Measurements from ENCODE around the gene TOM1L2.

The TOM1L2 gene

DNA sequence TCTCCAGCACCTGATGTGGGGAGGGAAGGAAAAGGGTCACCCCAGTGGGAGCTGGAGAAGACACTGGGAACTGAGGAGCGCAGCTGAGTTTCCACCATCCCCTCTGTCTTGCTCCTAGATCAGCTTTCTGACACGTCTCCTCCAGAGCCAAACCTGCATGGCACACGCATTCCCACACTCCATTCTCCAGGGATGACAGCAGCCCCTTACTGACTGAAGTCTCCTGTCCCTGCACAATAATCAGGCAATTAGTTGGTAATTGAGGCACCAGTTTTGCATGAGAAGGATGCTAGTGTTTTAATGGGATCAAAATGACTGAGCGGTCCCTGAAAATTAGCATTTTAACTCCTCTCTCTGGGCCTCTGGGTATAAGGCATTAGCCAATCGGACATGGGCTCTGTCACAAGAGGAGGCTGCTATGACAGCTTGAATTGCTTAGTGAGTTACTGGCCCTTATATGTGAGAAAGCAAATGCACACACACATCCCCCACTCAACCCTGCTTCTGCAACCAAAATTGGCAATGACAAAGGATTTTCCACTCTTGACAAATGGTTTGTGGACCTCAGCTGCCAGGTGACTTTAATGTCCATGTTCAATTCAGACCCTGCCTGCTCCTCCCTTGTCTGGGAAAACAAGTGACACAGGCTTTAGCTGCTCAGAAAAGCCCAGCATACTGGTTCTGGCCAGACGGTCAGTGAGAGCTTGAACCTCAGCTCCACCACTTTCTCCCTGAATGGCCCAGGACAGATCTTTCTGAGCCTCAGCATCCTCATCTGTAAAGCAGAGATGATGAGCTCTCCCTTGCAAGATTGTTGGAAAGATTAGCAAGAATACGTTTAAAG lies 78.2 kb downstream of the TOM1L2 start:
- DNase-seq: no peak

DNA sequence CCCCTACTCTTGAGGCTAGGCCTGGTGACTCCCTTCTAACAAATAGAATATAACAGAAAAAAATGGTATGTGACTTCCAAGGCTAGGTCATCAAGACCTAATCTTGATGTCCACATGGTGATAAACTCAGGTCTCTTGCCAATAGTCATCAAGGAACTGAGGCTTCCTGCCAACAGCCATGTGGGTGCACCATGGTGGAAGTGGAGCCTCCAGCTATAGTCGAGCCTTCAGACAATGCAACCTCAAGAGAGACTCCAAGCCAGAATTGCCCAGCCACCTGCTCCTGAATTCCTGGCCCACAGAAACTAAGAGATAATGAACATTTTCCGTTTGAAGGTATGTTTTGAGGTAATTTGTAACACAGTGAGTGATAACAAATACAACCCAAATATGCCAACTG lies 79.5 kb downstream of the TOM1L2 start:
- DNase-seq: no peak

DNA sequence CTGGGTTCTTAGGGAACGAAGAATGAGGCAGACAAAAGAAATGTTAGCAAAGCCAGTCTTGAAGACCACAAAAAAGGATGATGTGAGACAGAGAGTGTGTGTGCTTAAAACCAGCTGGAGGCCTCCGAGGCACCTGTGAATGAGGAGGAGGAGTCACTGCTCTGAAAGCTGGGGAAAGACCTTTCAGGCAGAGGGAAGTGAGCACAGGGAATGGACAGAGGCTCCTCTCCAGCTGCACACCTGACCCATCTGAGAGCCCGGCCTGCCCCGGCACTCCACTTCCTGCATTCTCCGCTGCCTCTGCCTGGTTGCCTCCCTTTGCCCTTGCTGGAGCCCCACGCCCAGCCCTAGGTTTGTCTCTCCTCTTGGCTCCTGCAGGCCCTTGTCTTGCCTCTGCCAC lies 80.2 kb downstream of the TOM1L2 start:
- DNase-seq: no peak

DNA sequence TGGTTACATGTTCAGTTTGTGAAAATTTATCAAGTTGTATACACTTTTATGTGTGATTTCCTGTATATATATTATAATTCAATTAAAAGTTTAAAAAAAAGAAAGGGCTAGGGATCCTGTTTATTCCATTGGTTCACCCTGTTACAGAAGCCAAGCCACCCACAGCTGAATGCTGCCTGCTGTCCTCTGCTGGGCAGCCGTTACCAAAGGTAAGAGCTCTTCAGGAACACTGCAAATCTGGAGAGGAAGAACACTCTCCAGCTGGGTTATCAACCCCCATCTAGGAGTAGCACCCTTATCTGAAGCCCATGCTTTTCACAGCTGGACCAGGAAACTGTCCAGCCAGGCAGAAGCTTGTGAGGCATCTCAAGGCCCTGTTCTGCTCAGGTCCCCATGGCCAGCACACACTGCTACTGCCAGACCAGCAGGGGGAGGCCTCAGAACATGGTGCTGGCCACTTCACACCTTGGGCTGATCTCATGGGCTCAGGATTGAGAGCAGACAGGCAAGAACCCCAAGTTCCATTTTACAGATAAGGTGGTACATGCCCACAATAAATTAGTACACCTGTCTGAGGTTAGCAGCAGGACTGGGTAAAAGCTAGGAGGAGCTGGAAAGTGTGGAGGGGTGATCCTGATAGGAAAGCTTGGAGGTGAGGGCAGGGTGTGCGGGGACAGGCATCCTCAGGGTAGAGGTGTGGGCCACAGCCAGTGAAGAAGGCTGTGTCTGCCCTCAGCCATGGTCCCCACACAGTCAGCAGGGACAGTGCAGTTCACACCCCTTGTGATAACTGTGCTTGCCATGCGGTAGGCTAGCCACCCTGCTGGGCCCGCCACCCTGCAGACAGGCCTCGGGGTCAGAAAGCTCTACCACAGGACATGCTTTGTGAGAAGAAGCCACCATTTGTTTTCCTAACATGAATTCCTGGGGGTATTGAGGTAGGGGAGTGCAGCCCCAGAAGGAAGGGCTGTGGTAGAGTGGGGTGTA lies 81.1 kb downstream of the TOM1L2 start:
- peak; percentile 52 to 70 for DNase-seq

DNA sequence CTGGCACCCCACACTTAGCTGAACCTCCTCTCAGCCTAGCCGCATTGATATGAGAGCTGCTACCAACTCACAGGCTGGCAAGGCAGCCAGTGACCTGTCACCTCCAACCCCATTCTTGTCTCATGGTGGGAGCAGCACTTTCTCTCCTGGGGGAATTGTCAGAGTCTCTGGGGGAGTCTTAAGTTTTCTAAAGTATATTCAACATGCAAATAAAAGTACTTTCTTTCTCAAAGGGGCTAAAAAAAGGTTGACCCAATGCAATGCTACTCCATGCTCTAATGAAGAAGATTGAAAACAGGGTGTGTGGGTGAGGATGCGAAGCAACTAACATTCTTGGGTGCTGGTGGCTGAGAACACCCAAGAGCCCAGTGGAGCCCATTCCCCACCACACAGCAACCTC lies 82.3 kb downstream of the TOM1L2 start:
- no peak for DNase-seq

DNA sequence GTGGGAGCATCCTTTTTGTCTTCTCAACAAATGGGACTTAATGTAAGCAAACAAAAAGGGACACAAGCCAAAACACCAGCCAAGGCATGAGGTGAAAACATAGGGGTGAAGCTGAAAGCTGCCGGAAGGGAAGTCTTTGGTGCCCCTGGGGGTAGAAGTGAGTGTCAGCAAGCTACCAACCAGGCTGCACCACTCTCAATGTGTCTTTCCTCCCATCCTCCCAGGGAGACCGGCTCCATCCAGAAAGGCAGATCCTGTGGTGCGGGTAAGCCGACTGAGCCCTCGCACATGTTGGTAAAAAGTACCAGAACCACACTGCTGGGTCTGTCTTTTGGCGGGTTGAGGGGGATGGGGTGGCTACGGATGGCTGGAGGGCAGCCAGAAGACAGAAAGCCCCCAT lies 83.4 kb downstream of the TOM1L2 start:
- DNase-seq: no peak

DNA sequence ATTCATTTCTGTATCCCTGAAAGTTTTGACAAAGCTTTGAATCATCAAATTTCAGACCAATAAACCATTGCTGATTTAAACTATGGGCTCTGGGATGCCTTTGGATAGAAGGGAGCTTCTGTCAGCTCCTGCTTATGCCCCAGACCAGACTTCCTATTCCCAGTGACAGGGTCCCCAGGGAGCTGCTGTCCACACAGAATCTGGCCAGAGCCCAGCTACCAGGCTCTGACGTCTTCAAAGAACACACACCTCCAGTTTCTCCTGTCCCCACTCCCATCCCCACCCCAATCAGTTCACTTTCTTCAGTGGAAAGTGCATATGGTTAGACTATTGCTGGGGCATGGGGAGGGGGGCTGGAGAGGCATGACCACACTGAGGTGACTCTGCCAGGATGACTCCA lies 83.8 kb downstream of the TOM1L2 start:
- DNase-seq: no peak

DNA sequence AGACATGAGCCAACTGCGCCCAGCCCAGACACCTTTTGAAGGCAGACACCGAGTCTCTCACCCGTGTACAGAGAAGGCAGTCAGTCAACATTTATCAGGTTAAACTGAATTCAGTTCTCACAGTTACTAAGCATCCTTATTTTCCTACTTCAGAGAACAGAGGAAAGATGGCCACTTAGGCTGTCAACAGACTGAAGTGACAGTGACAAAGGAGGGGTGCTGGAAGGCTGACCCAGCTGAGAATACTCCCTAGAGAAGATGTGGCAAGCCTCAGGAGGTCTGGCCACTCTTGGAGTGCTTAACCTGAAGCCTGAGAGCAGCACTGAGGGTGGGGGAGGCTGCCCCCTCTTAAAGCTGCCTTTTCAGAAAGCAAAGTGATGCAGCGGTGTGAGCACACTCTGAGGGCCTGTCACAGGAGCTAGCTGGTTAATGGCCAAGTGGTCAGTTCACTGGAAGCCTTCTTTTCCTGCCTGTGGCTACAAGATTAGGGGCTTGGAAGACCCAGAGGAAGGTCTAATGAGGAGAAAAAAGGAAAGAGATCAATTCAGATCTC lies 84.4 kb downstream of the TOM1L2 start:
- DNase-seq: no peak

DNA sequence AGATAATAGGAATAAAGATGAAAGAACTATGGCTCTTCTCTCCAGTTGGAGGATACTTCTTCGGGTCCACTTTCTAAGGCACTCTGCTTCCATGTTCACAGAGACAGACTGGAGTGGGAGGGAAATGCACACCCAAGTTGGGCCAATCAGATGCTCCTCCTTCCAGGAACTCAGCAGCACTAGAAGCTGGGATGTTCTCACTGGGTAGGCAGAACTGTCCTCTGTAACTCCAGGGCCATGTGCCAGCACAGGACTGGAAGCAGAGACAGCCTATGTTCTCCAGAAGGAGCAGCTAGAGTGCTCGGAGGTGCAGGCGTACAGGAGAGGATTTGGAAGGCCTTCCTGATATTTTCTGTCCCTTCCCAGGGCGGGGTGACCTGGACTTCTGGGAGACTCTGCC lies 85.5 kb downstream of the TOM1L2 start:
- DNase-seq: peak in 1 of 2 donors; percentile 13

DNA sequence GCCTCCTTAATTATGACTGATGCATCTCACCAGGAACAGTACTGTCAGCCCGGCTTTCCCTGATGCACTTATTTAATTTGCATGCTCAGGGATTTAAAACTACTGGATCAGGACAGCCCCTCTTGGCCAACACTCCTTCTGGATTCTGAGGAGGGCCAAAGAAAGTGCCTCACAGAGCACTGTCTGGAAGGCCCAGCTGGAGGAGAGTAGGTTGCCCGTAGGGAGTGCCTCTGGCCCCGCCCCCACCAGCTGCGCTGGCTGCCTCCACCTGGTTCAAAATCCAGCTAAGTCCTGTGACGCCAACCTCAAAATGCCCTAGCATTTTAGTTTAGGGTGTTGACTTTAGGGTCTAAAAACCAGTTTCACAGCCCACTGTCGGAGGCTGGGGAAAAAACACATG lies 86.0 kb downstream of the TOM1L2 start:
- DNase-seq: no peak

DNA sequence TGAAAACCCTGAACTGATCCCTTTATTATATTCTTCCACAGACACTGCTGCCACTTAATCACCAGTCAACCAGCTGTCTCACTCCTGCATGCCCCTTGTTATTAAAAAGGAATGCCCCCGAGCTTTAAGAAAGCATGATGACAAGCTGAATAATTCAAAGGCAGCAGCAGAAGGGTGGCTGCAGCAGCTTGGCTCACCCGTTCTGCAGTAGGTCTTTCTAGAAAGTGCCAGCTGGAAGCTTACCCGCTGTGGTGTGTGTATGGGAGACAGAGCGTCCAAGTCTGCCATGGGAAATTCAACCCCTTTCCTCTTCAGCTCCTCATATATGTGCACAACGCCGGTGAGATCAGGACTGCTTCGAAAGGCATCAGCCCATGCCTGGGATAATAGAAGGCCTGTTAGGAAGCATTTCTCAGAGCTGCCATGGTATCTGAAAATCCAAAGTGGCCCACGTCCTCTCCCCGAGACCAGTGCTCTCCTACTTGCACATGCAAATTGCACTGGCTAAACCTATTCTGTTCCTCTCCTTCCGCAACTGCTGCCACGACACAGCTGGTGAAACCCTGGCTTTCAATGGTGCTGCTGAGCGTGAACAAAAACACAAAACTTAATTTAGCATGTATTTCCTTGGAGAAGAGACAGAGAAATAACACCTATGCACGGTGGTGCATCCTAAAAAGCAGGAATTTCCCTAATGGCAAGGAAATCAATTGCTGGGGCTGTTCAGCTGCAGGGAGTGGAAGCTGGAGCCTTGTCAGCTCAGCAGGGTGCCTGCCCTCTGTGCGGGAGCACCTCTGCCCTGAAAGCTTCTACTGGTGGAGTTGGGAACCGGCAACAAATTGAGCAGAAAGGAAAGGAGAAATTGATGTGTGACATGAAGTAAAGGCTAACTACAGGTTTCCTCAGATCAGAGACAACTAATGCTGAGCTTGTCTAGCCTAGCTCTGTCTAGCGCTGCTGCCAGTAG lies 87.5 kb downstream of the TOM1L2 start:
- no peak for DNase-seq

DNA sequence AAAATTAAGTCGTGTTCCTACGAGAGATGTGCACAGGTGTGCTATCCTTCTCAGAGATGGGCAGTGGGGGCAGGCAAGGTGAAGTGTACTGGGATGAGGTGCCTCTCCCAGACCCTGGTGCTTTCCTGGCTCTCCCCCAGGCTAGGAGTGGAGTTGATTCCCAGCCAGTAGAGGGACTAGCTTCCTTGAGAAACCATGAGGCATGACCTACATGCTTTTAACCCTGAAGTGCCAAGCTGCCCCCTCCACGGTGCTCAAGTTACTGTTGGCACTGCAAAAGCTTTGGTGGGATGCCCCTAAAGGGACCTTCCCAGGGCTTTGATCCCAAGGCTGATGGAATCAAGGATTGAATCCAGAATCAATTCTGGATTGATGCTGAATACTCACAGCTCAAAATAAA lies 88.4 kb downstream of the TOM1L2 start:
- no peak for DNase-seq

DNA sequence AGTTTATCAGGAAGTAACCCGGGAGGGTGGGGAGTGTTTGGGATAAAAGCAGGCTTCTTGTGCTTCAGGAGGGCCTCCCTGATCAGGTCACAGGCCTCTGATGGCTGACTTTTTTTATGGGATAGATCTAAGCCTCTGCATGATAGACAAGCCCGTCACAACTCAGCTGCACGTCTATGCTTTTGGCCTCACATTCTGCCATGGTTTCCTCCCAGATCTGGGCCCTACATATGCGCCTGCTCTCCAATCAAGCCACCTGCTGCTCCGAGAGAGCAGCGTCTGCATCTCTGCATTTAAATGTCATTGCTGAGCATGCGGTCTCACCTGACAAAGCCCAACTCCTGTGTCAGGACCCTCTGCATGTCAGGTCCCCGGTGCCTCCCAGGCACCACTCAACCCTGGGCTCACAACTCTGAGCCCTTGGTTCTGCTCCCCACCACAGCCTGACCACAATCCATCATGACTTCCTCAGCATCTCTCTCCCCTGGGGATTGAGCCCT lies 90.1 kb downstream of the TOM1L2 start:
- no peak for DNase-seq

DNA sequence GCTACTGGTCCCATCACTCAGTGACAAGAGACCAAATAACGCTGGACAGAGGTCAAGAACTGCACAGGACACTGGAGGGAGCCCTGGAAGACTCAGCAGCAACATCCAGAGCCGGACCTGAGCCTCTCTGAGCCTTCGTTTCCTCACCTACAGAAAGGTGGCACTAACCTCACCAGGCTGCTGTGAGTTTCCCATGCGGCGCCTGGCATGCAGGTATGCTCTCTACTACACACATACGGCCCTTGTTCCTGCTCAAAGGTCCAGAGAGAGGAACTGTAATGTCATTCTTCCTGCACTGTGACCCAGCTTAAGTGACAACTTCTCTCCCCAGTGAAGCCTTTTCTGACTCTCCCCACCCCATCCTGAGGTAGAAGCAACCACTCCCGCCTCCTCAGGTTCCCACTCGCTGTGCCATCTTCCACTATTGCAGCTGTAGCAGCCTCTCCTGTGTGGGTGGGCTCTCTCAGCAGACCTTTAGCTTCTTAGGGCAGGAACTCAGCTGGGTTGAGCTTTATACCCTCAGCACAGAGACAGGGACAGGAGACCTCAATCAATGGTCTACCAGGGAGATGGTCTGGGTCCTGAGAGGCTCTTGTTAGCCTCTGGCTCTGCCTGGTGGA lies 91.5 kb downstream of the TOM1L2 start:
- peak; percentile 11 to 74 for DNase-seq

DNA sequence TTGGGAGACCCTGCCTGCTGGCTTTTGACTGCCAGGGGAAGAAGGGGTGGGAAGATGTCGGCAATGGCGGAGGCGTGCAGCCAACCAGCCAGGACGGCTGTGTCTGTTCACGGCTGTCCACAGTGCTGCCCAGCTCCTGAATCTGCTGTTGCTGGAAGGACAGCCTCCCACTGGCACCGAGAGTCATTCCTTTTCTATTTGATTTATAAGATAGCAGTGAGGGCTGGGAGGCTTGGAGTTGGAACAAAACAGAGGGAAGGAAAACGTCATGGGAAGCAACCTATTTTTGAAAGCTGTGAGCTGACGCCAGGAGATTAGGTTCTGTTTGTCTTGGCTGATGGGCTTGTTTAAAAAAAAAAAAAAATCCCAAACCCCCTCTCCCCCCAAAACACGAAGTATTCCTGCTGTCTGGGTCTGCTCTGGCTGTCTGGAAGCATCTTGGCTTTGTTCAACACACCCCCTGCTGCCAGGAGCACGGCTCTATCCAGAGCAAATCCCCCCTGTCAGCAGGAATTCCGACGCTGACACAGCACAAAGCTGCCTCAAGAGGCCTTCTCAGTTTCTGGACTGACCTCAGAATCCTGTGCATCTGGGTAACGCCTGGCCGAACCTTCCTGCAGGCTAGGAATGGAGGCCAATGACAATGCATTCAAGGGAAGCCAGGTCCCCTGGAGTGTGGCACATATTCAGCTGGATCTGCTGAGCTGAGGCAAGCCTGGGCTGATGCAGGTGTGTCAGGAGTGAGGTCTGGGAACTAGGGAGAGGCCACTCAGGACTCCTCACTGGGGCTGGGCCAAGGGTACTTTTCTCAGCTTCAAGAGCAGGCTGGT lies 94.5 kb downstream of the TOM1L2 start:
- DNase-seq: no peak

DNA sequence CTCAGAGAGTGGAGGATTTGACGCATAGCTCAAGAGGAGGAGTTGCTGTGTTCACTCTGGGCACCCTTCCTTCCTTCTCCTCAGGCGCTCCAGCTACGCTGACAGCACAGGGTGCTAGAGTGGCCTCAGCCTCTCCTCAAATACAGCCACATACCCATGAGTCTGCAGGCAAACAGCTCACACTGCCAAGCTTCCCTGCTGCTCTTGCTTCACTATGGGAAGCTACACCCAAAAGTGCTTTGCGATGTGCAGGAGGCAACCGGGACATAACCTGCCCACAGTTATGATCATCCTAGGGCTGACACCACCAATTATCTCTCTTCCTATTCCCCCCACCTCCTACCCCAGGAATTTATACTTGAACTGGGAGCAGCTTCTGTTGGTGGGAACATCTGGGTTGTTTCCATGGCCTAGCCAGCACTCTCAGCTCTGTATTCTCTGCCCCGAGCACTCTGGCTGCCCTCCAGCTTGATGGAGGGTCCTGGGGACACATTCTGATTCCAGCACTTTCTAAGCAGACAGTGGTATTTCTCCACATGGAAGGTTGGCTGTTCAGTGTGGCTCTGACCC lies 95.2 kb downstream of the TOM1L2 start:
- no peak for DNase-seq

DNA sequence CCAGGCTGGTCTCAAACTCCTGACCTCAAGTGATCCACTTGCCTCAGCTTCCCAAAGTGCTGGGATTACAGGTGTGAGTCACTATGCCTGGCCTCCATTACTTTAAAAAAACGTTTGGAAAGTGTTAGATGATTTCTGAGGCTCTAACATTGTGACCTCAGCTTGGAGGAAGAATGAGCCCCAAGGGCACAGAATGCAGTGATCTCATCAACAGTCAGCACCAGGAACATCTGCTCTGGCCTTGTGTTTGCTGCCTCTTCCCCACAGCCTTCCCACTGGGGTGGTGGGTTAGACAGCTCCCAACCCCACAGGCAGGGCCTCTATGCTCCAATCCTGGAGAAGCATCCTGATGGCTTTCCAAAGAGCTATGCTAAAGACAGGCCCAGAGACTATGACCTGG lies 97.7 kb downstream of the TOM1L2 start:
- no peak for DNase-seq

DNA sequence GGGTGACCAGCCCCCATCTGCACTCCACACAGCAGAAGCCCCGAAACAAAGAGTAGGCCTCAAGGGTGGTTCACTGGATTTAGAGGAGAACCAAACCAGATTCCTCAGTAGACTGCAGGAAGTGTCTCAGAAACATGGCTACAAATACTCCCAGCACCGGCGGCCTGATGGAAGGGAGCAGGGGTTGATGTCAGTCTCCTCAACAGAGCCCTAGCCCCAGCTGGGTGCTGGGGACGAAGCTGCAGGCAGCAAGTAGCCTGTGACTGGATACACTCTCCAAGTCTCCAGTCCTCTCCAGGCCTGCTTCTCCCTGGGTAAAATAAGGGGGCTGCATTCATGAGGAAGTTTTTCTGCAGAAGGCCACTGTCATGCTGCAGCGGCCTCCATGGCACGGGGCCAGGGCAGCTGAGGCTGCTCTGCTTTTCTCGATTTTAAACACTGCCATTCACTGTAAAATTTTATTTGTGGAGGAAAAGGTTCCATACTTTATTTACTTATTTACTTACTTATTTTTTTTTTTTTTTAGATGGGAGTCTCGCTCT lies 98.7 kb downstream of the TOM1L2 start:
- no peak for DNase-seq

DNA sequence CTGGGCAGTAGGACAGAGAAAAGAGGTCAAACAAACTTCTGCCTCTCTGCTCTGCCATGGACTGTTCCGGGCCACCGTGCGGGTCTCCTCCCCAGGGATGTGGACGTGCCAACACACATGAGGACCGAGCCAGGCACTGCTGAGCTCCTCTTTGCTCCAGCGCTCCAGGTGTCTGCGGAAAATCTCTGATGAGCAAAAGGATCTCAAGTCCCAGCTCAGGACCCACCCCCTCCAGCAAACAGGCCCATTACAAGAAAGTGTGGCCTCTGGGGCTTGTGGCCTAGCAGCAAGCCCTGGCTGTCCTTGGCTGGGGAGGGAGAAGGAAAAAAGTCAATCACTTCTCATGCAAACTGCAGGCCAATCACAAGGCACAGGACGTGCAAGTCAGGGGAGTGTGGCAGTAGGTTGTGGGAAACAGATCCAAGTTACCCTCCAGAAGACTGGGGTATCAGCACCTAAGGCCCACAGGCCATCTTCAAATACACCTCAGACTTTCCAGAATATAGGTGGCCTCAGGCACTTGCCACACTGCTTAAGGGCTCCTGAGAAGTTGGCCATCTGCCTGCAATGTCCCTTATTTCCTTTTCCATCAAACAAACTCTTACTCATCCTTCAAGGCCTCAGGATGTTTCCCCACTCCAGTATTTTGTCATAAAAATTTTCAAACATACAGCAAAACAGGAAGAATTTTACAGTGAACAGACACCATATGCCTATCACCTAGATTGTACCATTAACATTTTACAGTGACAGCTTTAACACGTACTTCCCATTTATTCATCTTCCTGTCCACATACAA lies 99.5 kb downstream of the TOM1L2 start:
- DNase-seq: no peak
